Measurements from ENCODE around the gene HS3ST5. TPM values are rescaled to one million over a fixed set of nuclear protein-coding genes. Genes with fewer than 3 reads are reported as not detected.

Gene HS3ST5
- total and polyA plus RNA-seq, 2 donors (not counting 3 experiments of a cell fraction or from before 2014, with no cell fraction given): not detected

- ChIA-PET CTCF (no interaction called here), POLR2A (no interaction called here)
- no peak for TF ChIP-seq EZH2 (IDR thresholded peaks at IDR 0.05; ENCODE audit: borderline replicate concordance, low read depth, low read length, severe bottlenecking)
- no peak for TF ChIP-seq MAX (IDR thresholded peaks at IDR 0.05; ENCODE audit: insufficient read depth, insufficient read length)
- TF ChIP-seq POLR2AphosphoS5 (IDR thresholded peaks at IDR 0.05; ENCODE audit: insufficient read depth, low read depth, low read length): no peak
- no peak for TF ChIP-seq GATA2 (IDR thresholded peaks at IDR 0.05; ENCODE audit: insufficient read depth, insufficient read length, low read depth, low read length)
- TF ChIP-seq POLR2A (IDR thresholded peaks at IDR 0.05; ENCODE audit: low read depth, low read length): no peak
- TF ChIP-seq JUN (IDR thresholded peaks at IDR 0.05; ENCODE audit: borderline replicate concordance, insufficient read depth, insufficient read length, low read depth): no peak
- Histone ChIP-seq H3K9me3 (replicated peaks; ENCODE audit: control insufficient read depth, insufficient read depth, low read length) (no peaks in the 10 kb centered on the region), H2AFZ (ENCODE audit: low read depth, low read length) (no peak overlapping the region), H3K9me1 (replicated peaks; ENCODE audit: control insufficient read depth, extremely low read depth, insufficient read depth, low read length) (no peaks in the 10 kb centered on the region), H3K4me1 (ENCODE audit: control insufficient read depth, extremely low read depth, insufficient read depth, low read length) (no peaks in the 10 kb centered on the region), H3K9ac (replicated peaks; ENCODE audit: extremely low read depth, insufficient read depth, low read length) (no peak overlapping the region), H3K4me3 (replicated peaks in 1 of 3; ENCODE audit: insufficient read depth in 1 of 3, low read depth in 1 of 3, low read length in 3 of 3) (no peak overlapping the region), H3K27me3 (ENCODE audit: control insufficient read depth in 2 of 2, insufficient read depth in 2 of 2, low read length in 2 of 2) (peaks cover 0 to 2% of the 10 kb centered on the region in 2 experiments), H3K79me2 (ENCODE audit: control insufficient read depth, insufficient read depth, low read length) (no peaks in the 10 kb centered on the region), H4K20me1 (replicated peaks; ENCODE audit: control insufficient read depth, extremely low read depth, insufficient read depth, low read length) (no peaks in the 10 kb centered on the region), H3K27ac (ENCODE audit: insufficient read depth, low read depth, low read length) (no peak overlapping the region), H3K36me3 (ENCODE audit: control insufficient read depth in 2 of 2, extremely low read depth in 1 of 2, insufficient read depth in 2 of 2, low read length in 2 of 2) (no peaks in the 10 kb centered on the region), H3K4me2 (ENCODE audit: insufficient read depth, low read length) (no peak overlapping the region)
- no TSS peak for BruUV-seq (replicated peaks)
- intact Hi-C loops (cut with micrococcal nuclease) (no loop called here), dilution Hi-C loops (cut with MboI; ENCODE audit: extremely low pct_ligation_motif_present, low sequenced_read_pairs) (no loop called here)
- no peak for DNase-seq (ENCODE audit: low read depth, low spot score)
- no peak for FAIRE-seq
Measured at GRCh38 chr6:114181664-114182063, 161.2 kb downstream of the HS3ST5 start.

GRCh38 chr6:114179411-114179810 lies 163.4 kb downstream of the HS3ST5 start:
- Histone ChIP-seq H3K79me2 (ENCODE audit: control insufficient read depth, insufficient read depth, low read length) (no peaks in the 10 kb centered on the region), H3K4me2 (ENCODE audit: insufficient read depth, low read length) (no peak overlapping the region), H3K4me3 (replicated peaks in 1 of 3; ENCODE audit: insufficient read depth in 1 of 3, low read depth in 1 of 3, low read length in 3 of 3) (no peak overlapping the region), H4K20me1 (replicated peaks; ENCODE audit: control insufficient read depth, extremely low read depth, insufficient read depth, low read length) (no peaks in the 10 kb centered on the region), H3K9me3 (replicated peaks; ENCODE audit: control insufficient read depth, insufficient read depth, low read length) (no peaks in the 10 kb centered on the region), H3K9ac (replicated peaks; ENCODE audit: extremely low read depth, insufficient read depth, low read length) (no peak overlapping the region), H3K36me3 (ENCODE audit: control insufficient read depth in 2 of 2, extremely low read depth in 1 of 2, insufficient read depth in 2 of 2, low read length in 2 of 2) (no peaks in the 10 kb centered on the region), H3K9me1 (replicated peaks; ENCODE audit: control insufficient read depth, extremely low read depth, insufficient read depth, low read length) (no peaks in the 10 kb centered on the region), H3K27me3 (ENCODE audit: control insufficient read depth in 2 of 2, insufficient read depth in 2 of 2, low read length in 2 of 2) (peaks cover 0 to 2% of the 10 kb centered on the region in 2 experiments), H3K4me1 (ENCODE audit: control insufficient read depth, extremely low read depth, insufficient read depth, low read length) (no peaks in the 10 kb centered on the region), H2AFZ (ENCODE audit: low read depth, low read length) (no peak overlapping the region), H3K27ac (ENCODE audit: insufficient read depth, low read depth, low read length) (no peak overlapping the region)
- FAIRE-seq (no peak), DNase-seq (ENCODE audit: low read depth, low spot score) (no peak)
- dilution Hi-C loops (cut with MboI; ENCODE audit: extremely low pct_ligation_motif_present, low sequenced_read_pairs): no loop called here
- TF ChIP-seq GATA2 (IDR thresholded peaks at IDR 0.05; ENCODE audit: insufficient read depth, insufficient read length, low read depth, low read length): no peak
- no peak for TF ChIP-seq MAX (IDR thresholded peaks at IDR 0.05; ENCODE audit: insufficient read depth, insufficient read length)
- no peak for TF ChIP-seq FOS (IDR thresholded peaks at IDR 0.05; ENCODE audit: borderline replicate concordance, insufficient read depth, low read length)
- no peak for TF ChIP-seq JUN (IDR thresholded peaks at IDR 0.05; ENCODE audit: borderline replicate concordance, insufficient read depth, insufficient read length, low read depth)
- no peak for TF ChIP-seq POLR2AphosphoS5 (IDR thresholded peaks at IDR 0.05; ENCODE audit: insufficient read depth, low read depth, low read length)
- TF ChIP-seq POLR2A (IDR thresholded peaks at IDR 0.05; ENCODE audit: low read depth, low read length): no peak
- no peak for TF ChIP-seq MYC (IDR thresholded peaks at IDR 0.05; ENCODE audit: low read depth, low read length)
- no peak for TF ChIP-seq CTCF (IDR thresholded peaks at IDR 0.05; ENCODE audit: extremely low read depth in 1 of 2, insufficient read depth in 1 of 2, low read depth in 1 of 2, low read length in 2 of 2)
- TF ChIP-seq EZH2 (IDR thresholded peaks at IDR 0.05; ENCODE audit: borderline replicate concordance, low read depth, low read length, severe bottlenecking): no peak
- POLR2A ChIA-PET: no interaction called here
- CTCF ChIA-PET: interaction anchor here (1.3 kb wide), 1 partner anchor 11 kb away, joined by 5 read pairs; no protein-coding TSS in a partner anchor
- intact Hi-C loops (cut with micrococcal nuclease): no loop called here
- no TSS peak for BruUV-seq (replicated peaks)
